ENCODE results near the gene GSG1.
"Not testable (repeated sequence)": the region's sequence is repeated elsewhere in the genome, so short reads cannot be mapped to it uniquely, and the experiment has no call there.

Gene GSG1

GRCh38 chr12:13093848-13094220 lies 9.6 kb downstream of the GSG1 start:
- no peaks in the 10 kb centered on the region for H3K27me3 ChIP-seq (ENCODE audit: insufficient read depth, low read length)
- H3K4me3 ChIP-seq (ENCODE audit: low read length), result no peak overlapping the region
- H3K4me1 ChIP-seq (ENCODE audit: insufficient read depth, low read length), result peaks cover 25% of the 10 kb centered on the region
- H3K9me3 ChIP-seq (ENCODE audit: low read length), result peaks cover 5% of the 10 kb centered on the region
- no peak overlapping the region for H2AFZ ChIP-seq (ENCODE audit: low read depth, low read length)
- H3K36me3 ChIP-seq (ENCODE audit: insufficient read depth, low read length), result no peaks in the 10 kb centered on the region

- Histone ChIP-seq H3K27me3 (ENCODE audit: insufficient read depth, low read length) (no peaks in the 10 kb centered on the region), H3K9me3 (ENCODE audit: low read length) (peaks cover 5% of the 10 kb centered on the region), H3K4me3 (ENCODE audit: low read length) (no peak overlapping the region), H3K4me1 (ENCODE audit: insufficient read depth, low read length) (peaks cover 30% of the 10 kb centered on the region), H3K36me3 (ENCODE audit: insufficient read depth, low read length) (no peaks in the 10 kb centered on the region), H2AFZ (ENCODE audit: low read depth, low read length) (no peak overlapping the region)
These were observed 10.1 kb downstream of the GSG1 start for GRCh38 chr12:13093191-13093847.

- Histone ChIP-seq H3K4me3 (ENCODE audit: low read length) (no peak overlapping the region), H3K9me3 (ENCODE audit: low read length) (peaks cover 5% of the 10 kb centered on the region), H3K27me3 (ENCODE audit: insufficient read depth, low read length) (no peaks in the 10 kb centered on the region), H2AFZ (ENCODE audit: low read depth, low read length) (no peak overlapping the region), H3K36me3 (ENCODE audit: insufficient read depth, low read length) (no peaks in the 10 kb centered on the region), H3K4me1 (ENCODE audit: insufficient read depth, low read length) (peaks cover 34% of the 10 kb centered on the region)
These were observed 11.6 kb downstream of the GSG1 start for GRCh38 chr12:13091832-13092231.

GRCh38 chr12:13090054-13090453 lies 13.4 kb downstream of the GSG1 start:
- Histone ChIP-seq H3K36me3 (ENCODE audit: insufficient read depth, low read length) (no peaks in the 10 kb centered on the region), H3K4me1 (ENCODE audit: insufficient read depth, low read length) (peaks cover 34% of the 10 kb centered on the region), H3K9me3 (ENCODE audit: low read length) (peaks cover 5% of the 10 kb centered on the region), H3K4me3 (ENCODE audit: low read length) (no peak overlapping the region), H3K27me3 (ENCODE audit: insufficient read depth, low read length) (no peaks in the 10 kb centered on the region), H2AFZ (ENCODE audit: low read depth, low read length) (no peak overlapping the region)

GRCh38 chr12:13088496-13088895 lies 15.0 kb downstream of the GSG1 start:
- H2AFZ ChIP-seq (ENCODE audit: low read depth, low read length), result no peak overlapping the region
- H3K27me3 ChIP-seq (ENCODE audit: insufficient read depth, low read length), result no peaks in the 10 kb centered on the region
- H3K9me3 ChIP-seq (ENCODE audit: low read length), result peaks cover 5% of the 10 kb centered on the region
- no peaks in the 10 kb centered on the region for H3K36me3 ChIP-seq (ENCODE audit: insufficient read depth, low read length)
- no peak overlapping the region for H3K4me3 ChIP-seq (ENCODE audit: low read length)
- H3K4me1 ChIP-seq (ENCODE audit: insufficient read depth, low read length), result peaks cover 32% of the 10 kb centered on the region

GRCh38 chr12:13087766-13088165 lies 15.7 kb downstream of the GSG1 start:
- Histone ChIP-seq H2AFZ (ENCODE audit: low read depth, low read length) (no peak overlapping the region), H3K36me3 (ENCODE audit: insufficient read depth, low read length) (no peaks in the 10 kb centered on the region), H3K4me3 (ENCODE audit: low read length) (no peak overlapping the region), H3K27me3 (ENCODE audit: insufficient read depth, low read length) (no peaks in the 10 kb centered on the region), H3K4me1 (ENCODE audit: insufficient read depth, low read length) (peaks cover 27% of the 10 kb centered on the region), H3K9me3 (ENCODE audit: low read length) (peaks cover 5% of the 10 kb centered on the region)

GRCh38 chr12:13085968-13086686 lies 17.3 kb downstream of the GSG1 start:
- Histone ChIP-seq H3K4me3 (ENCODE audit: low read length) (no peak overlapping the region), H3K36me3 (ENCODE audit: insufficient read depth, low read length) (no peaks in the 10 kb centered on the region), H3K27me3 (ENCODE audit: insufficient read depth, low read length) (no peaks in the 10 kb centered on the region), H2AFZ (ENCODE audit: low read depth, low read length) (no peak overlapping the region), H3K4me1 (ENCODE audit: insufficient read depth, low read length) (peaks cover 19% of the 10 kb centered on the region), H3K9me3 (ENCODE audit: low read length) (peaks cover 5% of the 10 kb centered on the region)

- Histone ChIP-seq H3K27me3 (ENCODE audit: insufficient read depth, low read length) (no peaks in the 10 kb centered on the region), H2AFZ (ENCODE audit: low read depth, low read length) (no peak overlapping the region), H3K4me1 (ENCODE audit: insufficient read depth, low read length) (peaks cover 19% of the 10 kb centered on the region), H3K4me3 (ENCODE audit: low read length) (no peak overlapping the region), H3K36me3 (ENCODE audit: insufficient read depth, low read length) (no peaks in the 10 kb centered on the region), H3K9me3 (ENCODE audit: low read length) (peaks cover 3% of the 10 kb centered on the region)
These were observed 18.4 kb downstream of the GSG1 start for GRCh38 chr12:13084898-13085640.

GRCh38 chr12:13083638-13084037 lies 19.8 kb downstream of the GSG1 start:
- H3K9me3 ChIP-seq (ENCODE audit: low read length); H2AFZ ChIP-seq (ENCODE audit: low read depth, low read length); H3K36me3 ChIP-seq (ENCODE audit: insufficient read depth, low read length); H3K4me3 ChIP-seq (ENCODE audit: low read length); H3K27me3 ChIP-seq (ENCODE audit: insufficient read depth, low read length): not testable (repeated sequence)
- peaks cover 18% of the 10 kb centered on the region for H3K4me1 ChIP-seq (ENCODE audit: insufficient read depth, low read length)

GRCh38 chr12:13082861-13083260 lies 20.6 kb downstream of the GSG1 start:
- Histone ChIP-seq H3K27me3 (ENCODE audit: insufficient read depth, low read length) (no peaks in the 10 kb centered on the region), H3K36me3 (ENCODE audit: insufficient read depth, low read length) (no peaks in the 10 kb centered on the region), H3K4me3 (ENCODE audit: low read length) (no peak overlapping the region), H3K9me3 (ENCODE audit: low read length) (no peaks in the 10 kb centered on the region), H2AFZ (ENCODE audit: low read depth, low read length) (no peak overlapping the region), H3K4me1 (ENCODE audit: insufficient read depth, low read length) (peaks cover 10% of the 10 kb centered on the region)

- H3K4me3 ChIP-seq (ENCODE audit: low read length), result no peak overlapping the region
- H3K36me3 ChIP-seq (ENCODE audit: insufficient read depth, low read length), result no peaks in the 10 kb centered on the region
- peaks cover 3% of the 10 kb centered on the region for H3K9me3 ChIP-seq (ENCODE audit: low read length)
- peaks cover 7% of the 10 kb centered on the region for H3K4me1 ChIP-seq (ENCODE audit: insufficient read depth, low read length)
- H2AFZ ChIP-seq (ENCODE audit: low read depth, low read length), result no peak overlapping the region
- H3K27me3 ChIP-seq (ENCODE audit: insufficient read depth, low read length), result no peaks in the 10 kb centered on the region
These were observed 23.2 kb downstream of the GSG1 start for GRCh38 chr12:13080266-13080665.

GRCh38 chr12:13079440-13079906 lies 24.0 kb downstream of the GSG1 start:
- H3K9me3 ChIP-seq (ENCODE audit: low read length), result peaks cover 3% of the 10 kb centered on the region
- peaks cover 7% of the 10 kb centered on the region for H3K4me1 ChIP-seq (ENCODE audit: insufficient read depth, low read length)
- no peaks in the 10 kb centered on the region for H3K36me3 ChIP-seq (ENCODE audit: insufficient read depth, low read length)
- H3K27me3 ChIP-seq (ENCODE audit: insufficient read depth, low read length), result no peaks in the 10 kb centered on the region
- H2AFZ ChIP-seq (ENCODE audit: low read depth, low read length), result no peak overlapping the region
- no peak overlapping the region for H3K4me3 ChIP-seq (ENCODE audit: low read length)

All from neuron (in vitro differentiated cells).